ENCODE results near the gene CCL11. TPM values are rescaled to one million over a fixed set of nuclear protein-coding genes. Genes with fewer than 3 reads are reported as not detected.

Gene CCL11
- total and polyA plus RNA-seq, 4 donors: not detected

DNA sequence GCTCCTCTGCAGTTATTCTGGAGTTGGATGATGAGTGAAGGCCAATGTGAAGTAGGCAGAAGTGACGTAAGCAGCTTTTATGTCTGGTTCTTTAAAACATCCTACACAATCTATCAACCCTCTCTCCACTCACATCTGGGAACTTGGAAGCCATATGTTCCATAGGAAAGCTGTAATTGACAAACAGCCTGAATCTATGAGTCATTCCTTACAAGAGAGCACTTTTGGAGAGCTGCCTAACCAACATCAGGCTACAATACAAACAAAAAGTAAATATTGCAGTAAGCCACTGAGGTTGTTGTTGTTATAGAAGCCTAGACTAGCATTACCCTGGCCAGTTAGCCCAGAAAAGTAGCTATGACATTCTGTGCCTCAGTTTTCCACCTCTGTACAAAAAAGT lies 9.7 kb upstream of the CCL11 start (continued):
- TF ChIP-seq, protein P1, sequence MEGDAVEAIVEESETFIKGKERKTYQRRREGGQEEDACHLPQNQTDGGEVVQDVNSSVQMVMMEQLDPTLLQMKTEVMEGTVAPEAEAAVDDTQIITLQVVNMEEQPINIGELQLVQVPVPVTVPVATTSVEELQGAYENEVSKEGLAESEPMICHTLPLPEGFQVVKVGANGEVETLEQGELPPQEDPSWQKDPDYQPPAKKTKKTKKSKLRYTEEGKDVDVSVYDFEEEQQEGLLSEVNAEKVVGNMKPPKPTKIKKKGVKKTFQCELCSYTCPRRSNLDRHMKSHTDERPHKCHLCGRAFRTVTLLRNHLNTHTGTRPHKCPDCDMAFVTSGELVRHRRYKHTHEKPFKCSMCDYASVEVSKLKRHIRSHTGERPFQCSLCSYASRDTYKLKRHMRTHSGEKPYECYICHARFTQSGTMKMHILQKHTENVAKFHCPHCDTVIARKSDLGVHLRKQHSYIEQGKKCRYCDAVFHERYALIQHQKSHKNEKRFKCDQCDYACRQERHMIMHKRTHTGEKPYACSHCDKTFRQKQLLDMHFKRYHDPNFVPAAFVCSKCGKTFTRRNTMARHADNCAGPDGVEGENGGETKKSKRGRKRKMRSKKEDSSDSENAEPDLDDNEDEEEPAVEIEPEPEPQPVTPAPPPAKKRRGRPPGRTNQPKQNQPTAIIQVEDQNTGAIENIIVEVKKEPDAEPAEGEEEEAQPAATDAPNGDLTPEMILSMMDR (IDR thresholded peaks at IDR 0.05; ENCODE audit: low read depth, low read length, missing input control): no peak
- no peak for TF ChIP-seq YY1 (IDR thresholded peaks at IDR 0.05)
- TF ChIP-seq, protein P2, sequence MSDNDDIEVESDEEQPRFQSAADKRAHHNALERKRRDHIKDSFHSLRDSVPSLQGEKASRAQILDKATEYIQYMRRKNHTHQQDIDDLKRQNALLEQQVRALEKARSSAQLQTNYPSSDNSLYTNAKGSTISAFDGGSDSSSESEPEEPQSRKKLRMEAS (IDR thresholded peaks at IDR 0.05): no peak

DNA sequence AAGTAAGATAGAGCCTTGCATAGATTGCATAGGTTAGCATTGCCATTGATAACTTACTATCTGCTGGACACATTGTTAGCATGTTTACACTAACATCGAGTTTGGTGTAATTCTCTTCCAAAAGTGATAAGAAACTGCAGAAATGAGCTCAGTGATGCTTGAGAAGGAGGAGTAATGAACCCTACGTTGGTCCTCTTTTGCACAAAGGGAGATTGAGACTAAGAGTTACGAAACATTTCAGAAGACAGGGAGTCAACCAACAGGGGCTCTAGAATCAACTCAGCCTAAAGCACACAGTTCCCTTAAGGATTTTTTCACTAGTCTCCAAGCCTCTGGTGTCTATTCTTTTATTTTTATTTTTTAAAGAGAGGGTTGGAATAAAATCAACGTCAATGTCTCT lies 8.7 kb upstream of the CCL11 start:
- Histone ChIP-seq H3K9ac (ENCODE audit: low read depth in 1 of 2, low read length in 2 of 2) (no peak overlapping the region), H3K27ac (ENCODE audit: low read depth in 1 of 2, low read length in 2 of 2) (no peak overlapping the region), H3K4me3 (ENCODE audit: low read depth in 1 of 3, low read length in 3 of 3) (no peak overlapping the region), H3K9me3 (ENCODE audit: control insufficient read depth in 4 of 4, low read length in 3 of 4) (no peaks in the 10 kb centered on the region), H3K36me3 (ENCODE audit: control insufficient read depth in 4 of 4, insufficient read depth in 3 of 4, low read depth in 1 of 4, low read length in 3 of 4) (no peaks in the 10 kb centered on the region), H3K4me1 (ENCODE audit: control insufficient read depth in 4 of 4, insufficient read depth in 4 of 4, low read length in 3 of 4) (no peaks in the 10 kb centered on the region), H3K27me3 (ENCODE audit: control insufficient read depth in 4 of 4, insufficient read depth in 4 of 4, low read length in 3 of 4) (peaks cover 0 to 2% (median 0%) of the 10 kb centered on the region in 4 donors)
- DNase-seq (ENCODE audit: low spot score): no peak
- no peak for TF ChIP-seq JUND (IDR thresholded peaks at IDR 0.05)
- TF ChIP-seq GABPA (IDR thresholded peaks at IDR 0.05 in 1 of 2, conservative IDR thresholded peaks at IDR 0.05 in 1 of 2): no peak
- no peak for TF ChIP-seq HNF4A (conservative IDR thresholded peaks at IDR 0.05)
- TF ChIP-seq RAD21 (IDR thresholded peaks at IDR 0.05): no peak
- no peak for TF ChIP-seq EGR1 (IDR thresholded peaks at IDR 0.05; ENCODE audit: low read depth in 2 of 2)
- TF ChIP-seq FOXA2 (IDR thresholded peaks at IDR 0.05): no peak
- no peak for TF ChIP-seq SP1 (IDR thresholded peaks at IDR 0.05)
- no peak for TF ChIP-seq HNF4G (IDR thresholded peaks at IDR 0.05)
- TF ChIP-seq, protein P3, sequence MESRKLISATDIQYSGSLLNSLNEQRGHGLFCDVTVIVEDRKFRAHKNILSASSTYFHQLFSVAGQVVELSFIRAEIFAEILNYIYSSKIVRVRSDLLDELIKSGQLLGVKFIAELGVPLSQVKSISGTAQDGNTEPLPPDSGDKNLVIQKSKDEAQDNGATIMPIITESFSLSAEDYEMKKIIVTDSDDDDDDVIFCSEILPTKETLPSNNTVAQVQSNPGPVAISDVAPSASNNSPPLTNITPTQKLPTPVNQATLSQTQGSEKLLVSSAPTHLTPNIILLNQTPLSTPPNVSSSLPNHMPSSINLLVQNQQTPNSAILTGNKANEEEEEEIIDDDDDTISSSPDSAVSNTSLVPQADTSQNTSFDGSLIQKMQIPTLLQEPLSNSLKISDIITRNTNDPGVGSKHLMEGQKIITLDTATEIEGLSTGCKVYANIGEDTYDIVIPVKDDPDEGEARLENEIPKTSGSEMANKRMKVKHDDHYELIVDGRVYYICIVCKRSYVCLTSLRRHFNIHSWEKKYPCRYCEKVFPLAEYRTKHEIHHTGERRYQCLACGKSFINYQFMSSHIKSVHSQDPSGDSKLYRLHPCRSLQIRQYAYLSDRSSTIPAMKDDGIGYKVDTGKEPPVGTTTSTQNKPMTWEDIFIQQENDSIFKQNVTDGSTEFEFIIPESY (IDR thresholded peaks at IDR 0.05): no peak
- TF ChIP-seq RXRA (IDR thresholded peaks at IDR 0.05): no peak
- TF ChIP-seq, protein P4, sequence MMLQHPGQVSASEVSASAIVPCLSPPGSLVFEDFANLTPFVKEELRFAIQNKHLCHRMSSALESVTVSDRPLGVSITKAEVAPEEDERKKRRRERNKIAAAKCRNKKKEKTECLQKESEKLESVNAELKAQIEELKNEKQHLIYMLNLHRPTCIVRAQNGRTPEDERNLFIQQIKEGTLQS (IDR thresholded peaks at IDR 0.05): no peak
- TF ChIP-seq, protein P2 (IDR thresholded peaks at IDR 0.05): no peak
- TF ChIP-seq YY1 (IDR thresholded peaks at IDR 0.05): no peak
- TF ChIP-seq NR2F2 (IDR thresholded peaks at IDR 0.05): no peak
- TF ChIP-seq FOXA1 (IDR thresholded peaks at IDR 0.05): no peak
- TF ChIP-seq TAF1 (conservative IDR thresholded peaks at IDR 0.05): no peak
- TF ChIP-seq, protein P5, sequence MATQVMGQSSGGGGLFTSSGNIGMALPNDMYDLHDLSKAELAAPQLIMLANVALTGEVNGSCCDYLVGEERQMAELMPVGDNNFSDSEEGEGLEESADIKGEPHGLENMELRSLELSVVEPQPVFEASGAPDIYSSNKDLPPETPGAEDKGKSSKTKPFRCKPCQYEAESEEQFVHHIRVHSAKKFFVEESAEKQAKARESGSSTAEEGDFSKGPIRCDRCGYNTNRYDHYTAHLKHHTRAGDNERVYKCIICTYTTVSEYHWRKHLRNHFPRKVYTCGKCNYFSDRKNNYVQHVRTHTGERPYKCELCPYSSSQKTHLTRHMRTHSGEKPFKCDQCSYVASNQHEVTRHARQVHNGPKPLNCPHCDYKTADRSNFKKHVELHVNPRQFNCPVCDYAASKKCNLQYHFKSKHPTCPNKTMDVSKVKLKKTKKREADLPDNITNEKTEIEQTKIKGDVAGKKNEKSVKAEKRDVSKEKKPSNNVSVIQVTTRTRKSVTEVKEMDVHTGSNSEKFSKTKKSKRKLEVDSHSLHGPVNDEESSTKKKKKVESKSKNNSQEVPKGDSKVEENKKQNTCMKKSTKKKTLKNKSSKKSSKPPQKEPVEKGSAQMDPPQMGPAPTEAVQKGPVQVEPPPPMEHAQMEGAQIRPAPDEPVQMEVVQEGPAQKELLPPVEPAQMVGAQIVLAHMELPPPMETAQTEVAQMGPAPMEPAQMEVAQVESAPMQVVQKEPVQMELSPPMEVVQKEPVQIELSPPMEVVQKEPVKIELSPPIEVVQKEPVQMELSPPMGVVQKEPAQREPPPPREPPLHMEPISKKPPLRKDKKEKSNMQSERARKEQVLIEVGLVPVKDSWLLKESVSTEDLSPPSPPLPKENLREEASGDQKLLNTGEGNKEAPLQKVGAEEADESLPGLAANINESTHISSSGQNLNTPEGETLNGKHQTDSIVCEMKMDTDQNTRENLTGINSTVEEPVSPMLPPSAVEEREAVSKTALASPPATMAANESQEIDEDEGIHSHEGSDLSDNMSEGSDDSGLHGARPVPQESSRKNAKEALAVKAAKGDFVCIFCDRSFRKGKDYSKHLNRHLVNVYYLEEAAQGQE (IDR thresholded peaks at IDR 0.05): no peak
- WGBS: 37% methylated on average over 4 of the region's 4 CpGs

All from liver (tissue), 9 donors.